ENCODE measurements around the gene ENAH.

ENAH gene

DNA sequence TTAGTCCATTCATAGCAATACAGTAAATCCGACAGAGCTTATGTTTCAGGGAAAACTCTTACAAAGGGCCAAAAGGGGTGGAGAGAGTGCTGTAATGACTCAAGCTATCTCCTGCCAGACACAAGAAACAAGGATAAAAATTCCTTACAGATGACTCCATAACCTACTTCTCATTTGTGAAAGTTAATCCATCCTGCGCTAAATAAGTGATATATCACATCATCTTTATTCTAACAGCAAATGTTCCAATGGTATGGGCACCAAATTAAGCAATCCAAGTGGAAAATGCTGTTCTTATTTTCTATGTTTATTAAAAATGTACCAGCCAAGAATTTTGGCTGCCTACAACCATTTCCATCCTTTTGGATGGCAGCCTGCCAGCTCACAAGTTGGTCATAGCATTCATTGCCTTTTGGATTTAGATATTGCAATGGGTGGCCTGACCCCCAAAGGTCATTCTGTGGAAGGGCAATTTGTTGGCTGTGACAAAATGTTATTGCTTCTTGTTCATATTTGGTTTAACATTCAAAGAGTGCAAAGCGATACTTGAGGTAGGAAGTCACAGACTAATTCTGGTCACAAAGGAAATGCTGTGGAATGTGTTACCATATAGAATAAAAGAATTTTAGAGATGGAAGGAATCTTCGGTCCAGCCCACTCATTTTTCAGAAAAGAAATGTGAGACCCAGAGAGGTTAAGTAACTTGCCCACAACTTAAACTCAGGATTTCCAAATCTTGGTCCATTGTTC, 2.8 kb upstream of the ENAH start:
- peak; percentile 57 to 60 (median 57) for DNase-seq

DNA sequence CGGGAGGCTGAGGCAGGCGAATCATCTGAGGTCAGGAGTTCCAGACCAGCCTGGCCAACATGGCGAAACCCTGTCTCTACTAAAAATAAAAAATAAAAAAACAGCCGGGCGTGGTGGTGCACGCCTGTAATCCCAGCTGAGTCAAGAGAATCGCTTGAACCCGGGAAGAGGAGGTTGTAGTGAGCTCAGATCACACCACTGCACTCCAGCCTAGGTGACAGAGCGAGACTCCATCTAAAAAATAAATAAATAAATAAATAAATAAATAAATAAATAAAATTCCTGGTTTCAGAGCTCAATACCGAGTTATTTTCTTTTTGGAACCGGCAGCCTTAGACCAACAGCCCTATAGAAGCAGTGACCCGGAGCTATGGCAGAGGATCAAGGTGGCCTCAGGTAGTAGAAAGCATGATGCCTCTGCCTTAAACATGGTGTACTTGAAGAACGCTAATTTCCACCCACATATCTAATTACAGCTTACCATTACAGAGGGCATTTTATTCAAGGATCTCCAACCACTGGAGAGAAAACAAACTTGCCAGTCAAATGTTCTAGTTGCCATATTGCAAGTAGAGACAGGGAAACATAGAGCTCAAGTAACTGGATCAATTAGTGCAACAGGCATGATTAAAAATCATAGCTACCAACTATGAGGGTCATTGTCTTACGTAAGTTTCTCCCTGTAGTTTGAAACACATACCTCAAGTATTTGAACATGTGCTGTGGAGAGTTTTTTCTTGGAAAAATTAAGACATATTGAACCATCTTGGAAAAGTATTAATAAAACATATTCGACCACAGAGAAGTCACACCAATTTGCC, 2.0 kb upstream of the ENAH start:
- 100% methylated on average over 8 of the region's 15 CpGs for WGBS (ENCODE audit: insufficient coverage)
- H3K27me3 ChIP-seq (replicated peaks in 2 of 5; ENCODE audit: control insufficient read depth in 4 of 5, insufficient read depth in 5 of 5, low read length in 4 of 5), result peaks cover 3 to 37% (median 17%) of the 10 kb centered on the region in 5 experiments
- POLR2A ChIA-PET, result no interaction called here

More for the DNA sequence above, 2.8 kb upstream of the ENAH start:
- Histone ChIP-seq H3K36me3 (ENCODE audit: control insufficient read depth in 4 of 4, insufficient read depth in 4 of 4, low read length in 3 of 4) (no peaks in the 10 kb centered on the region), H3K4me1 (ENCODE audit: control extremely low read depth in 1 of 4, control insufficient read depth in 4 of 4, insufficient read depth in 4 of 4, low read length in 3 of 4) (peaks cover 0 to 22% (median 18%) of the 10 kb centered on the region in 4 experiments), H3K9me3 (ENCODE audit: control extremely low read depth in 1 of 5, control insufficient read depth in 4 of 5, insufficient read depth in 2 of 5, low read depth in 1 of 5, low read length in 4 of 5) (no peaks in the 10 kb centered on the region), H3K27ac (ENCODE audit: insufficient read depth in 1 of 2, low read depth in 1 of 2, low read length in 2 of 2, poor library complexity in 1 of 2, severe bottlenecking in 2 of 2) (no peak overlapping the region), H3K27me3 (replicated peaks in 2 of 5; ENCODE audit: control insufficient read depth in 4 of 5, insufficient read depth in 5 of 5, low read length in 4 of 5) (peaks cover 3 to 30% (median 17%) of the 10 kb centered on the region in 5 experiments), H3K4me3 (ENCODE audit: control insufficient read depth in 1 of 7, extremely low read depth in 1 of 7, insufficient read depth in 4 of 7, low read depth in 2 of 7, low read length in 6 of 7) (no peak overlapping the region)
- CTCF ChIA-PET, result interaction anchor here (0.7 to 1.8 kb wide), 3 partner anchors 9 to 177 kb away, joined by 3 to 7 read pairs (median 3); no protein-coding TSS in a partner anchor
- 100% methylated on average over 2 of the region's 4 CpGs for WGBS (ENCODE audit: insufficient coverage)
- POLR2A ChIA-PET, result no interaction called here

DNA sequence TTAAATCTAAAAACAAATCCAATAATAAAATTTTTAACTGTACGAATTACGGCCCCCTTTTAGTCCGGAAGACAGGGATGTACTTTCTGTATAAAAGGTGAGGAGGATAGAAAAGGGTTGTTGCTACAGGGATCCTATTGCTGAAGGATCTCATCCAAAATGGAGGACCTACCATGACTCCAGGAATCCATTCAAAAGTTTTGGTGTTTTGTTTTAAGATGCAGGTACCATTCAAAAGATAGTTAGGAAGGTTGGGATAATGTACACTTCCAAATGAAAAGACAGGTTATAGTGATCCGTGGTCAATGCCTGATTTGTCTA, 1.3 kb upstream of the ENAH start:
- Histone ChIP-seq H3K4me1 (ENCODE audit: control extremely low read depth in 1 of 4, control insufficient read depth in 4 of 4, insufficient read depth in 4 of 4, low read length in 3 of 4) (peaks cover 0 to 16% (median 15%) of the 10 kb centered on the region in 4 experiments), H3K27ac (ENCODE audit: insufficient read depth in 1 of 2, low read depth in 1 of 2, low read length in 2 of 2, poor library complexity in 1 of 2, severe bottlenecking in 2 of 2) (no peak overlapping the region), H3K27me3 (replicated peaks in 2 of 5; ENCODE audit: control insufficient read depth in 4 of 5, insufficient read depth in 5 of 5, low read length in 4 of 5) (peaks cover 3 to 41% (median 17%) of the 10 kb centered on the region in 5 experiments), H3K36me3 (ENCODE audit: control insufficient read depth in 4 of 4, insufficient read depth in 4 of 4, low read length in 3 of 4) (no peaks in the 10 kb centered on the region), H3K4me3 (ENCODE audit: control insufficient read depth in 1 of 7, extremely low read depth in 1 of 7, insufficient read depth in 4 of 7, low read depth in 2 of 7, low read length in 6 of 7) (peak overlapping the region in 3 of 7 experiments; percentile 70 to 80 (median 73)), H3K9me3 (ENCODE audit: control extremely low read depth in 1 of 5, control insufficient read depth in 4 of 5, insufficient read depth in 2 of 5, low read depth in 1 of 5, low read length in 4 of 5) (no peaks in the 10 kb centered on the region)
- ChIA-PET POLR2A (no interaction called here), CTCF (interaction anchor here (1.8 kb wide), 1 partner anchor 101 kb away, joined by 7 read pairs; no protein-coding TSS in a partner anchor)
- 63% methylated on average over 1 of the region's 4 CpGs for WGBS (ENCODE audit: insufficient coverage)
- no peak for DNase-seq

More for the DNA sequence above, 2.0 kb upstream of the ENAH start:
- CTCF ChIA-PET, result interaction anchor here (0.7 to 1.8 kb wide), 3 partner anchors 10 to 176 kb away, joined by 3 to 7 read pairs (median 3); no protein-coding TSS in a partner anchor
- no peaks in the 10 kb centered on the region for H3K9me3 ChIP-seq (ENCODE audit: control extremely low read depth in 1 of 5, control insufficient read depth in 4 of 5, insufficient read depth in 2 of 5, low read depth in 1 of 5, low read length in 4 of 5)
- H3K4me3 ChIP-seq (ENCODE audit: control insufficient read depth in 1 of 7, extremely low read depth in 1 of 7, insufficient read depth in 4 of 7, low read depth in 2 of 7, low read length in 6 of 7), result no peak overlapping the region
- H3K4me1 ChIP-seq (ENCODE audit: control extremely low read depth in 1 of 4, control insufficient read depth in 4 of 4, insufficient read depth in 4 of 4, low read length in 3 of 4), result peaks cover 0 to 16% (median 15%) of the 10 kb centered on the region in 4 experiments
- H3K36me3 ChIP-seq (ENCODE audit: control insufficient read depth in 4 of 4, insufficient read depth in 4 of 4, low read length in 3 of 4), result no peaks in the 10 kb centered on the region
- no peak for DNase-seq
- no peak overlapping the region for H3K27ac ChIP-seq (ENCODE audit: insufficient read depth in 1 of 2, low read depth in 1 of 2, low read length in 2 of 2, poor library complexity in 1 of 2, severe bottlenecking in 2 of 2)

DNA sequence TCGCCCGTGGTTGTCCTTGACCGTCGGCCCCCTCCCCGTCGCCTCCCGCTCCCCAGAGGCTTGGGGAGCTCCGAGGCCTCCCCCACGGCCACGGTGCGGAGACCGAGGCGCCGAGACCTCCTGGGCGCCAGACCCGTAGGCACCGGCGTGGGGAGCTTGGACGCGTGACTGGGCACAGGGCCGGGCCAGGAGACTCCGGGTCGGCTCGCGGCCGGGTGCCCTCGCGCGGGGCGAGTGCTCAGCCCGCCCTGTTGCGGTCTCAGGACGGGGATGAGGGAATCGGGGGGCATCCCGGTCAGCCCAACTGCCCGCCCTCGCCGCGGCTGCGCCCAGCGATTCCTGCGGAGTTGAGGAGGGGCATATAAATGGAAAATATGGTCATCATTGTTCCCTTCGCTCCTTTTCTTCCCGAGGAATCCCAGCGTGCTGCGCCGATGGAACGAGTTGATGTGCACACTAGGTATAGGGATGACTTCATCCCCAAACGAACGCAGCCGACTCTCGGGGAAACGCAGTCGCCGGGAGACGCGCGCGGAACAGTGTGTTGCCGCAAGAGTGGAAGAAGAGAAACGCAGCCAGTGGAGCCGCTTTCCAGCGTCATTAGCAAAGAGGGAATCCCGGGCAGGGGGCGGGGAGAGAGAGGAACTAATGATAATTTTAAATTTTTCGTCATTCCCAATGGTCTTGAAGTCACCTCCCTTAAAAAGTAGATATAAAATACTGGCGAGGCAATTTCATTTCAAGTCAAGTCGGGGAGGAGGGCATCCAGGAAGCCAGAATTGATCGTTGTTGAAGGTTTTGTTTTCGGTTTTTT, 747 bp upstream of the ENAH start:
- H3K27ac ChIP-seq (ENCODE audit: insufficient read depth in 1 of 2, low read depth in 1 of 2, low read length in 2 of 2, poor library complexity in 1 of 2, severe bottlenecking in 2 of 2), result no peak overlapping the region
- ChIA-PET POLR2A (no interaction called here), CTCF (no interaction called here)
- peaks cover 3 to 47% (median 17%) of the 10 kb centered on the region in 5 experiments for H3K27me3 ChIP-seq (replicated peaks in 2 of 5; ENCODE audit: control insufficient read depth in 4 of 5, insufficient read depth in 5 of 5, low read length in 4 of 5)
- DNase-seq, result peak in 2 of 3 donors; percentile 43 to 56
- H3K36me3 ChIP-seq (ENCODE audit: control insufficient read depth in 4 of 4, insufficient read depth in 4 of 4, low read length in 3 of 4), result no peaks in the 10 kb centered on the region
- H3K9me3 ChIP-seq (ENCODE audit: control extremely low read depth in 1 of 5, control insufficient read depth in 4 of 5, insufficient read depth in 2 of 5, low read depth in 1 of 5, low read length in 4 of 5), result no peaks in the 10 kb centered on the region
- WGBS (ENCODE audit: insufficient coverage), result under 1% methylated on average over 42 of the region's 70 CpGs
- H3K4me3 ChIP-seq (ENCODE audit: control insufficient read depth in 1 of 7, extremely low read depth in 1 of 7, insufficient read depth in 4 of 7, low read depth in 2 of 7, low read length in 6 of 7), result peak overlapping the region; percentile 57 to 80 (median 69)
- peaks cover 0 to 16% (median 15%) of the 10 kb centered on the region in 4 experiments for H3K4me1 ChIP-seq (ENCODE audit: control extremely low read depth in 1 of 4, control insufficient read depth in 4 of 4, insufficient read depth in 4 of 4, low read length in 3 of 4)

DNA sequence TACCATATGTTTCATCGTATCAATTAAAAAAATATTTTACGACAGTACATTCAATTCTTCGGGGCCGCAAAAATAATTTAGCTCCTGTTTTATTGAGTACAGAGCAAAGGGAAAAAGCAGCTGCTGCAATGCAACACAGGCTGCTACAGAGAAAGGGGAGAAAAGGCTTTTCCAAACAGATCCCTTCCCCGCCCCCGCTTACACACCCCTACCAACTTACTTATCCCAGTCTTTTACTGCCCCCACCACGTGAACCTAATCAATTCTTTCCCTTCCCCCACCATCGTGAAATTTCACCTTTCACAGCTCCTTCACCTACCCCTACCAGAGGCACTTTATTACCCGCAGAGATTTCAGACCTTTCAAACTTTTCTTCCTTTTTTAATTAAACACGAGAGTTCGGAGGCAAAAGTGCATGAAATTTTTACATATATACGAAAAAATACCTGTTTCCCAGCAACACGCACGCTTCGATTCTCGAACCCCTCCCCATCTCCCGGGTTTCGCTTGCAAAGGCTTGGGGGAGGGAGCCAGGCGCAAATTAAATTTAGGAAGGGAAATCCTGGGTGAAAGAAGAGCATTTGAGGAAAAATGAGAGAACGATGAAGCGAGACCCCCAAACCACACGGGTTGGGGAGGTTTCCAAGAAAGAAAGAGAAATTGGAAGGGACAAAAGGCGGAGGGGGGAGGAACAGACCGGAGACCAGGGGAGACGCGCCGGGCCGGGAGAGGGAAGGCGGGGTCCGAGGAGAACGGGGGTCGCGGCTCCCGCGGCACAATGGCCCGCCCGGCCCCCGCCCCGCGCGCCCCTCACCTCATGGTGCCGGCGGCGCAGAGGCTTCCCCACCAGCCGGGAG, 823 bp downstream of the ENAH start:
- CTCF ChIA-PET, result no interaction called here
- peak overlapping the region; percentile 60 to 80 (median 69) for H3K4me3 ChIP-seq (ENCODE audit: control insufficient read depth in 1 of 7, extremely low read depth in 1 of 7, insufficient read depth in 4 of 7, low read depth in 2 of 7, low read length in 6 of 7)
- H3K27me3 ChIP-seq (replicated peaks in 2 of 5; ENCODE audit: control insufficient read depth in 4 of 5, insufficient read depth in 5 of 5, low read length in 4 of 5), result peaks cover 3 to 48% (median 18%) of the 10 kb centered on the region in 5 experiments
- no peaks in the 10 kb centered on the region for H3K36me3 ChIP-seq (ENCODE audit: control insufficient read depth in 4 of 4, insufficient read depth in 4 of 4, low read length in 3 of 4)
- H3K4me1 ChIP-seq (ENCODE audit: control extremely low read depth in 1 of 4, control insufficient read depth in 4 of 4, insufficient read depth in 4 of 4, low read length in 3 of 4), result peaks cover 0 to 16% (median 15%) of the 10 kb centered on the region in 4 experiments
- WGBS (ENCODE audit: insufficient coverage), result 6% methylated on average over 23 of the region's 45 CpGs
- DNase-seq, result peak in 2 of 3 donors; percentile 14 to 35
- no peaks in the 10 kb centered on the region for H3K9me3 ChIP-seq (ENCODE audit: control extremely low read depth in 1 of 5, control insufficient read depth in 4 of 5, insufficient read depth in 2 of 5, low read depth in 1 of 5, low read length in 4 of 5)
- POLR2A ChIA-PET, result interaction anchor here (0.6 to 1.0 kb wide), 2 partner anchors 170 to 1225 kb away, joined by 3 to 5 read pairs; no protein-coding TSS in a partner anchor
- H3K27ac ChIP-seq (ENCODE audit: insufficient read depth in 1 of 2, low read depth in 1 of 2, low read length in 2 of 2, poor library complexity in 1 of 2, severe bottlenecking in 2 of 2), result no peak overlapping the region

DNA sequence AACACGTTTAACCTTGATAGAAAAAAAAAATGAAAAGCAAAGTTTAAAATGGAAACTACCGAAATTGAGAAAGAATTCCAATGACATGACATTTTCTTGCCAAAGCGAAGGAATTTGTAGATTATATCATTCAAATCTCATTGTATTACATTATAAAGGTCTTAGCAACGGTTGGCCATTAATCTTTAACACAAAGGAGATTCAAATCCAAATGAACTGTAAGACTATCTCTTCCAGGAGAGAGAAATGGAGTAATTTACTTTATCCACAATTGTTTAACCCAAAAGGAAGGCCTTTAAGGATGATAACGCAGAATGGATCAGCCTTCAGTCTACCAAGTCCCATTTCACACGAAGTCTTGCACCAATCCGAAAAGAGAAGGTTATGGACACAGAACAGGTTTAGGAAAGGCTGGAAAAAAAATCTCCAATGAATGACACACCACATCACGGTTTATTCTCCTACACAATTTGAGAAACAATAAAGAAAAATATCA, 1.5 kb downstream of the ENAH start:
- peak in 1 of 3 donors; percentile 2 for DNase-seq
- Histone ChIP-seq H3K27me3 (replicated peaks in 2 of 5; ENCODE audit: control insufficient read depth in 4 of 5, insufficient read depth in 5 of 5, low read length in 4 of 5) (peaks cover 3 to 48% (median 18%) of the 10 kb centered on the region in 5 experiments), H3K27ac (ENCODE audit: insufficient read depth in 1 of 2, low read depth in 1 of 2, low read length in 2 of 2, poor library complexity in 1 of 2, severe bottlenecking in 2 of 2) (no peak overlapping the region), H3K9me3 (ENCODE audit: control extremely low read depth in 1 of 5, control insufficient read depth in 4 of 5, insufficient read depth in 2 of 5, low read depth in 1 of 5, low read length in 4 of 5) (no peaks in the 10 kb centered on the region), H3K4me1 (ENCODE audit: control extremely low read depth in 1 of 4, control insufficient read depth in 4 of 4, insufficient read depth in 4 of 4, low read length in 3 of 4) (peaks cover 0 to 16% (median 15%) of the 10 kb centered on the region in 4 experiments), H3K4me3 (ENCODE audit: control insufficient read depth in 1 of 7, extremely low read depth in 1 of 7, insufficient read depth in 4 of 7, low read depth in 2 of 7, low read length in 6 of 7) (peak overlapping the region in 1 of 7 experiments; percentile 73), H3K36me3 (ENCODE audit: control insufficient read depth in 4 of 4, insufficient read depth in 4 of 4, low read length in 3 of 4) (no peaks in the 10 kb centered on the region)
- ChIA-PET POLR2A (no interaction called here), CTCF (no interaction called here)
- WGBS (ENCODE audit: insufficient coverage), result 86% methylated on average over 2 of the region's 8 CpGs

Data from common myeloid progenitor, CD34-positive (primary cell).